ENCODE results near the gene DYSF. TPM values are rescaled to one million over a fixed set of nuclear protein-coding genes. Genes with fewer than 3 reads are reported as not detected.

The DYSF gene
- total RNA-seq, 1 donor from 2014 or later = 37.7 TPM

DNA sequence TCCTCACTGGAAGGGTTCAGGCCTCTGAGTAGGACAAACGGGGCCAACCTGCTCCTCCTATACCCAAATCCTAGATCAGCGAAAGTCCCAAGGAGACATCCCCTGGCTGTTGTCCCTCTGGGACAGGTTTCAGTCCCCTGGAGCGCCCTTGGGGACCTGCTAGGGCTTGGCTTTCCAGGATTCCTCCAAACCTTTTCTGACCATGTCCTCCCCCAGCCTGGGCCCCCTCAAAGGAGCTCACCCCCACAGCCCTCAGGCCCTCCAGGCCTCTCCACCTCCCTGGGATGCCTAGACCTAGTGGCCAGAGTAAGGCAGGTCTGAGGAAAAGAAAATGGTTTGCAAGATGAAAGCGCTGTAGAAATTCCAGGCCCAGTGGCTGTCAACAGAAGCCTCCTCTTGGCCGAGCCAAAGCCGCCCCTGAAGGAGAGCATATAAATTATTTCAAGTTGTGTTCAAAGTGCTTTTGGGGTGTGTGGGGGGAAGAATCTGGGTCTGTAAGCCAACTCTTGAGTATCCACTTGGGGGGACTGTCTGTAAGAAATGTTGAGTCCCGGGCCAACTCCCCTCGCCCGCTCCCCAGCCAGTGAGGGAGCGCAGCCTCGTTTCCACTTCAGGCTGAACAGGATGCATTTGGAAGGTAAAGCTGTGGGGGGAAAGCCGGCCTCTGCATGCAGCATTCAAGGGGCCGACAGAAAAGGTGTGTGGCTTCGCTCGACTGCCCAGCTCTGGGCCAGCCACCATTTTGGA, 158.6 kb downstream of the DYSF start:
- DNase-seq (peak; percentile 41), ATAC-seq (no peak)
- Histone ChIP-seq H3K27me3 (no peaks in the 10 kb centered on the region), H3K9me3 (no peaks in the 10 kb centered on the region), H3K36me3 (no peaks in the 10 kb centered on the region), H3K27ac (no peak overlapping the region), H3K4me3 (no peak overlapping the region), H3K4me1 (peaks cover 24% of the 10 kb centered on the region)
- TF ChIP-seq, protein P1, sequence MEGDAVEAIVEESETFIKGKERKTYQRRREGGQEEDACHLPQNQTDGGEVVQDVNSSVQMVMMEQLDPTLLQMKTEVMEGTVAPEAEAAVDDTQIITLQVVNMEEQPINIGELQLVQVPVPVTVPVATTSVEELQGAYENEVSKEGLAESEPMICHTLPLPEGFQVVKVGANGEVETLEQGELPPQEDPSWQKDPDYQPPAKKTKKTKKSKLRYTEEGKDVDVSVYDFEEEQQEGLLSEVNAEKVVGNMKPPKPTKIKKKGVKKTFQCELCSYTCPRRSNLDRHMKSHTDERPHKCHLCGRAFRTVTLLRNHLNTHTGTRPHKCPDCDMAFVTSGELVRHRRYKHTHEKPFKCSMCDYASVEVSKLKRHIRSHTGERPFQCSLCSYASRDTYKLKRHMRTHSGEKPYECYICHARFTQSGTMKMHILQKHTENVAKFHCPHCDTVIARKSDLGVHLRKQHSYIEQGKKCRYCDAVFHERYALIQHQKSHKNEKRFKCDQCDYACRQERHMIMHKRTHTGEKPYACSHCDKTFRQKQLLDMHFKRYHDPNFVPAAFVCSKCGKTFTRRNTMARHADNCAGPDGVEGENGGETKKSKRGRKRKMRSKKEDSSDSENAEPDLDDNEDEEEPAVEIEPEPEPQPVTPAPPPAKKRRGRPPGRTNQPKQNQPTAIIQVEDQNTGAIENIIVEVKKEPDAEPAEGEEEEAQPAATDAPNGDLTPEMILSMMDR (IDR thresholded peaks at IDR 0.05) = no peak
- intact Hi-C loops (cut with DNase I) = loop anchor here (10.0 kb wide), 1 partner anchor 183 kb away; no protein-coding TSS in a partner anchor

DNA sequence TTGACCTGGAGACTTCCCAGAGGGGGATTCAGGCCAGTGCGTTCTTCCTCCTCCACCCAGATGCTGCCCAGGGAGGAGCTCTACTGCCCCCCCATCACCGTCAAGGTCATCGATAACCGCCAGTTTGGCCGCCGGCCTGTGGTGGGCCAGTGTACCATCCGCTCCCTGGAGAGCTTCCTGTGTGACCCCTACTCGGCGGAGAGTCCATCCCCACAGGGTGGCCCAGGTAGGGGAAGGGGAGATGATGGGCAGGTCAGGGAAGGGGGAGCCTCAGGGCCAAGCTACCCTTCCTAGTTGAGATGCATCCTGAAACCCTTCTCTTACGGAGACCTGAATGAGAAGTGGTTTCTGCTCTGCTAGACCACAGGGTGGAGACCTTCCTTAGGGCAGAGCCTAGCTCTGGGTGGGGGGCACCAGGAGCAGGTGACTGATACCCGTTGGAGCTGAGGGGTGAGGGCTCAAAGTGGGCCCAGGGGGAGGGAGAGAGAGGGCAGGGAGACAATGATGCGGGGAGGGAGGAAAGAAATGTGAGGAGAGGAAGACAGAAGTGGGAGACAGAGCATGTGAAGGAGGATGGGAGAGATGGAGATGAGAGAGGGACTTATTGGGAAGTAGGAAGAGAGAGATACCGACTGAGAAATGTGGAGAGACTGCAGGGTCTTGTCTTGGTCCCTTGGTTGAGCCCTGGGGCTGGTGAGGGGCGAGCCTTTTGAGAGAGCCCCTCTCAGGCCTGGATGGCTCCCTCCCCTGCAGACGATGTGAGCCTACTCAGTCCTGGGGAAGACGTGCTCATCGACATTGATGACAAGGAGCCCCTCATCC, 159.4 kb downstream of the DYSF start:
- Histone ChIP-seq H3K4me1 (peaks cover 24% of the 10 kb centered on the region), H3K4me3 (no peak overlapping the region), H3K9me3 (no peaks in the 10 kb centered on the region), H3K36me3 (no peaks in the 10 kb centered on the region), H3K27ac (no peak overlapping the region), H3K27me3 (no peaks in the 10 kb centered on the region)
- intact Hi-C loops (cut with DNase I) = loop anchor here (10.0 kb wide), 1 partner anchor 182 kb away; no protein-coding TSS in a partner anchor
- ATAC-seq (no peak), DNase-seq (peak; percentile 51)
- TF ChIP-seq, protein P1 (IDR thresholded peaks at IDR 0.05) = no peak

DNA sequence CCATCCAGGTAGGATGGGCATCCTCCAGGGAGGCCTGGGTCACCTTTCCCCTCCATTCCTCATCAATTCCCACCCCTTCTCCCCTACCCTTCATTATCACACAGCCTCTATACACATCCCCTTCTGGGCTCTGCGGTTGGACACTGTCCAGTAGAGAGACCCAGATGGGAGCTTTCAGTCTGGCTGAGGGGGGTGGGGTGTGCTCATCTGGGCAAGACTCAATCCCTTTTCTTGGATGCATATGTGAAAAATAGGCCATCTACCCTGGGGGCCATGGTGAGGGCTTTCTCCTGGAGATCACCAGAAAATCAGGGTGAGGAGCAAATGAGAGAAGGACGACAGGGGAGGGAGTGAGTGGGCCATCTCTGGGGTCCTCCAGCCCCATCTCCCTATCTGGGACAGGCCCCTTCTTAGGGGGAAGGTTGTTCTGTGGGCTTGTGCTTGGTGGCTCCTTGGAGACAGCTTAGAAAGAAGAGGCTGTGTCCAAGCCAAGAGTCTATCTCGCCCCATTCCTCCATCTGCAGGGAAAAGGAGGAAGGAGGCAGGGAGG, 160.1 kb downstream of the DYSF start:
- no peak for ATAC-seq
- Histone ChIP-seq H3K27ac (no peak overlapping the region), H3K27me3 (no peaks in the 10 kb centered on the region), H3K9me3 (no peaks in the 10 kb centered on the region), H3K4me3 (no peak overlapping the region), H3K36me3 (no peaks in the 10 kb centered on the region), H3K4me1 (peaks cover 24% of the 10 kb centered on the region)
- DNase-seq = peak; percentile 40
- intact Hi-C loops (cut with DNase I) = loop anchor here (10.0 kb wide), 1 partner anchor 181 kb away; no protein-coding TSS in a partner anchor
- TF ChIP-seq, protein P1 (IDR thresholded peaks at IDR 0.05) = no peak

DNA sequence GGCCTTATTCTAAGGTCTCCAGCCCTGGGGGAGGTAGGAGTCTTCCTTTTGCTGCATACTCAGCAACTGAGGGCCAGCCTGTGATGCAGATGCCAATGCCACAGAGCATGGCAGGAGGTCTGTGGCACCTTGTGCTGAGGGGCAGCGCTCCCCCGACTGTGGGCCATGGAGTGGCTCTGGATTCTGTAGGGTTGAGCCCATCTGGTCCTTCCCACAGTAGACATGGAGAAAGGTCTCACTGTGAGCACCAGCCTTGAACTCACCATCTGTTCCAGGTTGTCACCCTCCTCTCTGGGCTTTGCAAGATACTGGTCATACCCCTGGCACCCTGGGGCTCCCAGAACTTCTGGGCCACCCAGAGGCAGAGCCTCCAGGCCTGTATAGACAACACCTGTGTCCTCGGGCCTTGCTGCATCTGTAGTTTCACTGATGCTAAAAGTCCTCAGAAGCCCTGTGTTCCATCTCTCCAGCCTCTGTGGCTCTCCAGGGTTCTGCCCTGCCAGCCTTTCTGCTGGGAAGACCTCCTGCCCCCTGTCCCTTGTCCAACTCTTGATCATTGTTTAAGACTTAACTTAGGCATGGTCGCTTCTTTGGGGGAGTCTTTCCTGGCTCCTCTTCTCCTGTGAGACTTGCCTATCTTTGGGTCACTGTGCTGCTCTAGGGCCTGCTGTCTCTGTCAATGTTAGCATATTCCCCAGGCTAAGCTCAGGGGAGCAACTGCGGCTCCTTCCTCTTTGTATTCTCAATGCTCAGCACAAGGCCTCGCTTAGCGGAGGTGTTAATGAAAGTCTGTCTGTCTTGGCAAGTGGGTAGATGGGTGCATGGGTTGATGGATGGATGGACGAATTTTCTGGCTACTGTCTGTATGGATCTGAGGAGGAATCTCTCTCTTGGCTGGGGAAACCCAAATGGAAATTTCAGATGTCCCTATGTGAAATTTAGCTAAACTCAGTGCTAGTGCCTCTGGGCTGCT, 160.9 kb downstream of the DYSF start:
- H3K27ac ChIP-seq = peak overlapping the region; percentile 67
- H3K27me3 ChIP-seq = no peaks in the 10 kb centered on the region
- TF ChIP-seq, protein P1 (IDR thresholded peaks at IDR 0.05) = no peak
- ATAC-seq = no peak
- H3K4me1 ChIP-seq = peaks cover 24% of the 10 kb centered on the region
- no peak overlapping the region for H3K4me3 ChIP-seq
- H3K36me3 ChIP-seq = no peaks in the 10 kb centered on the region
- H3K9me3 ChIP-seq = no peaks in the 10 kb centered on the region
- DNase-seq = peak; percentile 44
- intact Hi-C loops (cut with DNase I) = loop anchor here (10.0 kb wide), 1 partner anchor 181 kb away; no protein-coding TSS in a partner anchor
